LNCaP clone FGC (cell line): ENCODE measurements around the gene SLC39A11.
"Not testable (repeated sequence)": the region's sequence is repeated elsewhere in the genome, so short reads cannot be mapped to it uniquely, and the experiment has no call there.

ENCODE experiments used
- DNase-seq: peaks from one replicate; pipeline ENCODE4 v3.0.0-alpha.2; 2011; ENCODE audit warnings: low read depth
- H3K4me3 ChIP-seq: 2 replicates; pipeline ENCODE4 v1.5.1; 2011; ENCODE audit warnings: mild to moderate bottlenecking, low read depth, low read length, control low read depth
- CTCF ChIP-seq: IDR thresholded peaks from 2 replicates; pipeline ENCODE4 v1.5.1; 2012; ENCODE audit warnings: mild to moderate bottlenecking; ENCODE audit not compliant: control insufficient read depth, insufficient read depth; ENCODE audit errors: extremely low read depth

The SLC39A11 gene

GRCh38 chr17:72713701-72714100 lies 378.8 kb downstream of the SLC39A11 start:
- DNase-seq = no peak
- no peak for TF ChIP-seq CTCF
- H3K4me3 ChIP-seq = no peak overlapping the region

GRCh38 chr17:72711521-72712310 lies 380.8 kb downstream of the SLC39A11 start:
- no peak for TF ChIP-seq CTCF
- DNase-seq = no peak
- no peak overlapping the region for H3K4me3 ChIP-seq

- no peak for TF ChIP-seq CTCF
- no peak overlapping the region for H3K4me3 ChIP-seq
- no peak for DNase-seq
These were observed 381.7 kb downstream of the SLC39A11 start for GRCh38 chr17:72710834-72711233.

- no peak overlapping the region for H3K4me3 ChIP-seq
- TF ChIP-seq CTCF = no peak
- DNase-seq = no peak
These were observed 382.3 kb downstream of the SLC39A11 start for GRCh38 chr17:72710202-72710601.

GRCh38 chr17:72708682-72709081 lies 383.8 kb downstream of the SLC39A11 start:
- not testable (repeated sequence) for DNase-seq, H3K4me3 ChIP-seq

GRCh38 chr17:72707881-72708280 lies 384.6 kb downstream of the SLC39A11 start:
- H3K4me3 ChIP-seq = no peak overlapping the region
- DNase-seq = no peak

GRCh38 chr17:72706396-72706981 lies 386.0 kb downstream of the SLC39A11 start:
- no peak overlapping the region for H3K4me3 ChIP-seq
- DNase-seq = no peak
- no peak for TF ChIP-seq CTCF

More at GRCh38 chr17:72707881-72708280, 384.6 kb downstream of the SLC39A11 start:
- no peak for TF ChIP-seq CTCF
